ENCODE data around the gene NDUFB7.

GRCh38 chr19:14536926-14537692 is 34.8 kb downstream of the NDUFB7 start:
- no peak for TF ChIP-seq CTCF (IDR thresholded peaks at IDR 0.05)
- TF ChIP-seq POLR2A (IDR thresholded peaks at IDR 0.05) = no peak
- TF ChIP-seq POLR2AphosphoS5 (IDR thresholded peaks at IDR 0.05) = no peak
